NCI-H1417 (cell line): ENCODE data around the gene TMEM250.

Source experiments
- DNase-seq, 3 experiments: peaks; one replicate each; lab custom pipeline; 2025; lab: John Stamatoyannopoulos, UW

TMEM250 gene

GRCh38 chr9:136147890-136148714 lies 29.4 kb upstream of the TMEM250 start:
- DNase-seq: no peak

- DNase-seq: no peak
Measured at GRCh38 chr9:136147038-136147889, 28.6 kb upstream of the TMEM250 start.

GRCh38 chr9:136146126-136147037 lies 27.7 kb upstream of the TMEM250 start:
- DNase-seq: no peak

- DNase-seq: no peak
Measured at GRCh38 chr9:136145580-136145979, 26.9 kb upstream of the TMEM250 start.

- DNase-seq: no peak
Measured at GRCh38 chr9:136144450-136144849, 25.8 kb upstream of the TMEM250 start.

- DNase-seq: peak; percentile 20 to 45 (median 20)
Measured at GRCh38 chr9:136143215-136144001, 24.7 kb upstream of the TMEM250 start.

- DNase-seq: no peak
Measured at GRCh38 chr9:136142859-136143214, 24.2 kb upstream of the TMEM250 start.

- no peak for DNase-seq
Measured at GRCh38 chr9:136142414-136142796, 23.7 kb upstream of the TMEM250 start.

GRCh38 chr9:136141682-136142413 lies 23.2 kb upstream of the TMEM250 start:
- no peak for DNase-seq

- DNase-seq: peak in 2 of 3 experiments; percentile 22 to 75
Measured at GRCh38 chr9:136140966-136141365, 22.3 kb upstream of the TMEM250 start.

- no peak for DNase-seq
Measured at GRCh38 chr9:136140046-136140445, 21.4 kb upstream of the TMEM250 start.

- DNase-seq: peak in 1 of 3 experiments; percentile 46
Measured at GRCh38 chr9:136138566-136138965, 19.9 kb upstream of the TMEM250 start.

- DNase-seq: no peak
Measured at GRCh38 chr9:136137321-136138265, 18.9 kb upstream of the TMEM250 start.

- DNase-seq: no peak
Measured at GRCh38 chr9:136136127-136136925, 17.7 kb upstream of the TMEM250 start.

GRCh38 chr9:136135326-136136126 lies 16.9 kb upstream of the TMEM250 start:
- DNase-seq: no peak

- DNase-seq: no peak
Measured at GRCh38 chr9:136133959-136134484, 15.3 kb upstream of the TMEM250 start.

GRCh38 chr9:136133191-136133958 lies 14.7 kb upstream of the TMEM250 start:
- DNase-seq: peak; percentile 29 to 74 (median 69)
